HEK293 (cell line): ENCODE results near the gene NPW.
"Not testable (repeated sequence)": the region's sequence is repeated elsewhere in the genome, so short reads cannot be mapped to it uniquely, and the experiment has no call there.

Experiments used
- CTCF ChIA-PET: fragments of 350-600 bp; formaldehyde crosslinking; extraction: SDS; loops from one replicate; lab custom pipeline; 2021; ENCODE audit warnings: antibody characterized with exemption; lab: Yijun Ruan, JAX
- POLR2A ChIA-PET: fragments of 300-600 bp; formaldehyde crosslinking; extraction: SDS; loops from one replicate; lab custom pipeline; 2020; ENCODE audit warnings: antibody characterized with exemption, inconsistent platforms; lab: Yijun Ruan, JAX
- H3K27ac ChIP-seq: fragments of 200-500 bp; sonication (Bioruptor generic); 2 replicates; pipeline ENCODE4 v1.5.1; 2014; ENCODE audit warnings: low read depth, low read length, control low read depth, inconsistent platforms; ENCODE audit errors: extremely low read depth
- H3K36me3 ChIP-seq, 2 experiments: fragments of 200-500 bp in 1 of 2; sonication (Bioruptor generic) in 1 of 2; 1 replicate in 1 of 2; 2 replicates in 1 of 2; pipeline ENCODE4 v1.5.1; 2014 to 2017; ENCODE audit warnings: inconsistent platforms in 2 of 2, low read length in 2 of 2; ENCODE audit not compliant: control insufficient read depth in 2 of 2, insufficient read depth in 1 of 2
- H3K4me1 ChIP-seq: fragments of 200-500 bp; sonication (Bioruptor generic); 2 replicates; pipeline ENCODE4 v1.5.1; 2014; ENCODE audit warnings: mild to moderate bottlenecking, low read length, inconsistent platforms; ENCODE audit not compliant: control insufficient read depth, insufficient read depth
- H3K4me3 ChIP-seq: 2 replicates; pipeline ENCODE4 v1.5.1; 2011; ENCODE audit warnings: low read depth, mild to moderate bottlenecking, control low read depth, low read length, moderate library complexity
- H3K9me3 ChIP-seq: fragments of 200-500 bp; sonication (Bioruptor generic); 2 replicates; pipeline ENCODE4 v1.5.1; 2014; ENCODE audit warnings: low read depth, low read length, inconsistent platforms; ENCODE audit not compliant: control insufficient read depth, insufficient read depth
- KLF1 ChIP-seq: fragments of 450-650 bp; formaldehyde crosslinking; IDR thresholded peaks from 2 replicates; pipeline ENCODE4 v1.5.1; 2016; ENCODE audit warnings: missing biosample characterization, missing genetic modification characterization
- KLF9 ChIP-seq: fragments of 450-650 bp; formaldehyde crosslinking; IDR thresholded peaks from 2 replicates; pipeline ENCODE4 v1.5.1; 2016; ENCODE audit warnings: missing biosample characterization, missing genetic modification characterization, low read depth
- PRDM10 ChIP-seq: fragments of 450-650 bp; formaldehyde crosslinking; IDR thresholded peaks from 2 replicates; pipeline ENCODE4 v1.5.1; 2016; ENCODE audit warnings: missing biosample characterization, missing genetic modification characterization
- TCF7L2 ChIP-seq: IDR thresholded peaks from 2 replicates; pipeline ENCODE4 v1.6.1; 2011; ENCODE audit warnings: low read depth, mild to moderate bottlenecking, inconsistent platforms, low read length, moderate library complexity, borderline replicate concordance
- WT1 ChIP-seq: fragments of 450-650 bp; formaldehyde crosslinking; IDR thresholded peaks from 2 replicates; pipeline ENCODE4 v1.5.1; 2016; ENCODE audit warnings: missing biosample characterization, missing genetic modification characterization
- ZBTB26 ChIP-seq: fragments of 450-650 bp; formaldehyde crosslinking; optimal IDR thresholded peaks from 2 replicates; pipeline ENCODE3; 2016; ENCODE audit warnings: missing biosample characterization, mild to moderate bottlenecking, missing genetic modification characterization
- ZNF18 ChIP-seq: fragments of 450-650 bp; formaldehyde crosslinking; IDR thresholded peaks from 2 replicates; pipeline ENCODE4 v1.5.1; 2016; ENCODE audit warnings: missing biosample characterization, missing genetic modification characterization
- ZNF184 ChIP-seq: fragments of 450-650 bp; IDR thresholded peaks from 2 replicates; pipeline ENCODE4 v1.5.1; 2018; ENCODE audit warnings: missing biosample characterization, mild to moderate bottlenecking, missing genetic modification characterization
- ZNF24 ChIP-seq: fragments of 450-650 bp; formaldehyde crosslinking; IDR thresholded peaks from 2 replicates; pipeline ENCODE4 v1.5.1; 2016; ENCODE audit warnings: missing biosample characterization, missing genetic modification characterization
- ZNF274 ChIP-seq, 2 experiments: fragments of 200-500 bp in 1 of 2; fragments of 450-650 bp in 1 of 2; sonication (Bioruptor generic) in 1 of 2; formaldehyde crosslinking in 1 of 2; IDR thresholded peaks; 2 replicates each; pipeline versions ENCODE4 v1.5.1 to v1.6.1; 2014 to 2016; ENCODE audit warnings: borderline replicate concordance in 1 of 2, inconsistent platforms in 1 of 2, low read length in 1 of 2, missing biosample characterization in 1 of 2, missing genetic modification characterization in 1 of 2
- ZNF335 ChIP-seq: fragments of 450-650 bp; formaldehyde crosslinking; conservative IDR thresholded peaks from 2 replicates; pipeline ENCODE4 v1.5.1; 2016; ENCODE audit warnings: missing biosample characterization, missing genetic modification characterization
- ZNF391 ChIP-seq: fragments of 450-650 bp; formaldehyde crosslinking; IDR thresholded peaks from 2 replicates; pipeline ENCODE4 v1.5.1; 2016; ENCODE audit warnings: low read depth, missing biosample characterization, missing genetic modification characterization, borderline replicate concordance
- ZNF394 ChIP-seq: fragments of 450-650 bp; formaldehyde crosslinking; IDR thresholded peaks from 2 replicates; pipeline ENCODE4 v1.5.1; 2016; ENCODE audit warnings: missing biosample characterization, missing genetic modification characterization, mild to moderate bottlenecking, moderate library complexity, borderline replicate concordance
- ZNF404 ChIP-seq: fragments of 450-650 bp; formaldehyde crosslinking; IDR thresholded peaks from 2 replicates; pipeline ENCODE4 v1.5.1; 2017; ENCODE audit warnings: missing biosample characterization, missing genetic modification characterization
- ZNF426 ChIP-seq: fragments of 450-650 bp; formaldehyde crosslinking; IDR thresholded peaks from 2 replicates; pipeline ENCODE4 v1.5.1; 2017; ENCODE audit warnings: missing biosample characterization, missing genetic modification characterization, mild to moderate bottlenecking, inconsistent platforms, moderate library complexity
- ZNF664 ChIP-seq: fragments of 450-650 bp; formaldehyde crosslinking; IDR thresholded peaks from 2 replicates; pipeline ENCODE4 v1.5.1; 2016; ENCODE audit warnings: missing biosample characterization, missing genetic modification characterization
- ZNF701 ChIP-seq: fragments of 450-650 bp; formaldehyde crosslinking; IDR thresholded peaks from 2 replicates; pipeline ENCODE4 v1.5.1; 2016; ENCODE audit warnings: missing biosample characterization, missing genetic modification characterization
- ZNF747 ChIP-seq: fragments of 450-650 bp; formaldehyde crosslinking; IDR thresholded peaks from 2 replicates; pipeline ENCODE4 v1.5.1; 2016; ENCODE audit warnings: missing biosample characterization, missing genetic modification characterization
- ZNF76 ChIP-seq: fragments of 450-650 bp; formaldehyde crosslinking; IDR thresholded peaks from 2 replicates; pipeline ENCODE4; 2016; ENCODE audit warnings: low read depth, missing biosample characterization, missing genetic modification characterization, borderline replicate concordance
- ZSCAN16 ChIP-seq: fragments of 450-650 bp; formaldehyde crosslinking; IDR thresholded peaks from 2 replicates; pipeline ENCODE4 v1.5.1; 2016; ENCODE audit warnings: missing biosample characterization, missing genetic modification characterization
- TF ChIP-seq, protein P1 (sequence below): fragments of 450-650 bp; IDR thresholded peaks from 2 replicates; pipeline ENCODE4 v1.5.1; 2018; ENCODE audit warnings: missing biosample characterization, mild to moderate bottlenecking, missing genetic modification characterization
- TF ChIP-seq, protein P2 (sequence below): fragments of 450-650 bp; formaldehyde crosslinking; IDR thresholded peaks from 2 replicates; pipeline ENCODE4; 2016; ENCODE audit warnings: missing biosample characterization, missing genetic modification characterization

Gene NPW

DNA sequence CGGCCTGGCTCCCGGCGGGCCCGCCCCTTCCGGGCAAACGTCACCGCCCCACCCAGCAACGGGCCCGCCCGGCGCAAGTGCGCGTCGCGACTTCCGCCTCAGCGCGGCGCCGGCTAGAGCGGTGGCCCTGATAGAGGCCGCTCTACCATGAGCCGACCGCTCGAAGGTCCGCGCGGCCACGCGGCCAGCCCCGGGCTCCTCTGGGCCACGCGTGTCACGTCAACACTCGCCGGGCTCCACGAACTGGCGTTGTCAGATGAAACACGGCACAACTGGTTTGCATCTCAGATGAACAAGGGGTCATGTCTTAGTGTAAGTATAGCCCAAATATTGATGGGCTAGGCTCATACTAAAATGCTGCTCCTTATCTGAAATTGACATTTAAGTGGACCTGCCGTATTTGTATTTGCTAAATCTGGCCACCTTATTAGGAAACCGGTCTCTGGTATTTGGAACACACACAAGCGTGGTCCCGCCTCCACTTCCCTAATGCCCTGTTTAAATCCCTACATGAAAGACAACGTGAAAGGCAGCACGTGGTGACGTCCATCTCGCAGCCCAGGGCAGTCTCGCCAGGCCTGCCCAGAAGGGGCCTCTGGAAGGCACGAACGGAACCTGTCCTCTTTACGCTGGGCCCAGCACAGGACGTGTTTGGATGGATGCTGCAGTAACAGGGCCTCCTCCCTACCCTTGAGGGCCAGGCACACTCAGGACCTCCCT lies 9.6 kb upstream of the NPW start, which contains the start of gene ZNF598 (continued):
- TF ChIP-seq WT1 (tag by site-specific recombination) (no peak; the same call in 1 of the 2 replicates), ZNF76 (peak; percentile 74), ZNF404 (0 out of 2 replicates have a peak, but pooled peaks have one; percentile 7), PRDM10 (tag by site-specific recombination) (peak; percentile 30), ZNF747 (tag by site-specific recombination) (no peak), ZNF184 (tag by site-specific recombination) (peak; percentile 34; the same call in 1 of the 2 replicates), ZNF335 (tag by site-specific recombination) (peak; percentile 90), ZNF391 (tag by site-specific recombination) (peak; percentile 69; the same call in 1 of the 2 replicates), TCF7L2 (no peak), ZNF701 (tag by site-specific recombination) (no peak), ZNF24 (tag by site-specific recombination) (peak; percentile 74; the same call in 1 of the 2 replicates), ZNF394 (tag by site-specific recombination) (peak; percentile 61)
- TF ChIP-seq, protein P1, sequence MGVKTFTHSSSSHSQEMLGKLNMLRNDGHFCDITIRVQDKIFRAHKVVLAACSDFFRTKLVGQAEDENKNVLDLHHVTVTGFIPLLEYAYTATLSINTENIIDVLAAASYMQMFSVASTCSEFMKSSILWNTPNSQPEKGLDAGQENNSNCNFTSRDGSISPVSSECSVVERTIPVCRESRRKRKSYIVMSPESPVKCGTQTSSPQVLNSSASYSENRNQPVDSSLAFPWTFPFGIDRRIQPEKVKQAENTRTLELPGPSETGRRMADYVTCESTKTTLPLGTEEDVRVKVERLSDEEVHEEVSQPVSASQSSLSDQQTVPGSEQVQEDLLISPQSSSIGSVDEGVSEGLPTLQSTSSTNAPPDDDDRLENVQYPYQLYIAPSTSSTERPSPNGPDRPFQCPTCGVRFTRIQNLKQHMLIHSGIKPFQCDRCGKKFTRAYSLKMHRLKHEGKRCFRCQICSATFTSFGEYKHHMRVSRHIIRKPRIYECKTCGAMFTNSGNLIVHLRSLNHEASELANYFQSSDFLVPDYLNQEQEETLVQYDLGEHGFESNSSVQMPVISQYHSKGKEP: peak; percentile 64; the same call in 1 of the 2 replicates

- not testable (repeated sequence) for H3K27ac ChIP-seq, H3K9me3 ChIP-seq, H3K4me3 ChIP-seq
- H3K4me1 ChIP-seq: peaks cover 27% of the 10 kb centered on the region
- TF ChIP-seq ZNF18 (tag by site-specific recombination): peak; percentile 95
- ChIA-PET CTCF (interaction anchor here (0.9 to 2.5 kb wide), 6 partner anchors 8 to 142 kb away, joined by 3 to 11 read pairs (median 6); no protein-coding TSS in a partner anchor), POLR2A (interaction anchor here (0.6 to 2.0 kb wide), 4 partner anchors 8 to 496 kb away, joined by 5 to 11 read pairs (median 6); partner anchors contain the start of genes RPS2 and TRAF7)
- H3K36me3 ChIP-seq: peaks cover 0 to 14% of the 10 kb centered on the region in 2 experiments; a peak in 1 of 3 replicates
Measured at GRCh38 chr16:2011726-2012125, 7.9 kb upstream of the NPW start.

- Histone ChIP-seq H3K27ac (no peak overlapping the region), H3K4me1 (peaks cover 9% of the 10 kb centered on the region), H3K4me3 (no peak overlapping the region), H3K36me3 (peaks cover 0 to under 1% of the 10 kb centered on the region in 2 experiments; a peak in 1 of 3 replicates), H3K9me3 (no peaks in the 10 kb centered on the region)
- CTCF ChIA-PET: interaction anchor here (1.1 to 2.5 kb wide), 3 partner anchors 9 to 138 kb away, joined by 3 to 11 read pairs (median 11); no protein-coding TSS in a partner anchor
- POLR2A ChIA-PET: interaction anchor here (1.9 kb wide), 1 partner anchor 49 kb away, joined by 5 read pairs; the partner anchor contains the start of gene RPS2
- TF ChIP-seq ZNF274 (IDR thresholded peaks at IDR 0.05; ENCODE audit: low read length) (no peak), ZNF274 (tag by site-specific recombination; IDR thresholded peaks at IDR 0.05; ENCODE audit: borderline replicate concordance) (no peak), ZNF426 (tag by site-specific recombination) (no peak), KLF9 (tag by site-specific recombination) (no peak), KLF1 (tag by site-specific recombination) (no peak), ZBTB26 (tag by site-specific recombination) (no peak), ZNF184 (tag by site-specific recombination) (no peak), ZSCAN16 (tag by site-specific recombination) (no peak), ZNF664 (tag by site-specific recombination) (no peak)
- TF ChIP-seq, protein P2, sequence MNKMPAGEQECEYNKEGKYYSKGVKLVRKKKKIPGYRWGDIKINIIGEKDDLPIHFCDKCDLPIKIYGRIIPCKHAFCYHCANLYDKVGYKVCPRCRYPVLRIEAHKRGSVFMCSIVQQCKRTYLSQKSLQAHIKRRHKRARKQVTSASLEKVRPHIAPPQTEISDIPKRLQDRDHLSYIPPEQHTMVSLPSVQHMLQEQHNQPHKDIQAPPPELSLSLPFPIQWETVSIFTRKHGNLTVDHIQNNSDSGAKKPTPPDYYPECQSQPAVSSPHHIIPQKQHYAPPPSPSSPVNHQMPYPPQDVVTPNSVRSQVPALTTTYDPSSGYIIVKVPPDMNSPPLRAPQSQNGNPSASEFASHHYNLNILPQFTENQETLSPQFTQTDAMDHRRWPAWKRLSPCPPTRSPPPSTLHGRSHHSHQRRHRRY (tag by site-specific recombination): no peak
Measured at GRCh38 chr16:2013527-2013926, 6.1 kb upstream of the NPW start.
